Measurements from ENCODE around the gene R3HDM2. TPM values are rescaled to one million over a fixed set of nuclear protein-coding genes. Genes with fewer than 3 reads are reported as not detected.
"Not testable (repeated sequence)": the region's sequence is repeated elsewhere in the genome, so short reads cannot be mapped to it uniquely, and the experiment has no call there.

Gene R3HDM2
- total RNA-seq, 4 donors from 2014 or later: 30.3 to 41.5 (median 35.1) TPM

GRCh38 chr12:57450057-57450456 lies 19.2 kb upstream of the R3HDM2 start:
- H3K27ac ChIP-seq (replicated peaks in 1 of 4): no peak overlapping the region
- peaks cover 0 to 7% (median 0%) of the 10 kb centered on the region in 4 donors for H3K27me3 ChIP-seq
- no peaks in the 10 kb centered on the region for H3K9me3 ChIP-seq
- H3K4me1 ChIP-seq: peaks cover 12 to 18% (median 15%) of the 10 kb centered on the region in 4 donors
- DNase-seq (ENCODE audit: extremely low spot score): no peak
- TF ChIP-seq, protein P1, sequence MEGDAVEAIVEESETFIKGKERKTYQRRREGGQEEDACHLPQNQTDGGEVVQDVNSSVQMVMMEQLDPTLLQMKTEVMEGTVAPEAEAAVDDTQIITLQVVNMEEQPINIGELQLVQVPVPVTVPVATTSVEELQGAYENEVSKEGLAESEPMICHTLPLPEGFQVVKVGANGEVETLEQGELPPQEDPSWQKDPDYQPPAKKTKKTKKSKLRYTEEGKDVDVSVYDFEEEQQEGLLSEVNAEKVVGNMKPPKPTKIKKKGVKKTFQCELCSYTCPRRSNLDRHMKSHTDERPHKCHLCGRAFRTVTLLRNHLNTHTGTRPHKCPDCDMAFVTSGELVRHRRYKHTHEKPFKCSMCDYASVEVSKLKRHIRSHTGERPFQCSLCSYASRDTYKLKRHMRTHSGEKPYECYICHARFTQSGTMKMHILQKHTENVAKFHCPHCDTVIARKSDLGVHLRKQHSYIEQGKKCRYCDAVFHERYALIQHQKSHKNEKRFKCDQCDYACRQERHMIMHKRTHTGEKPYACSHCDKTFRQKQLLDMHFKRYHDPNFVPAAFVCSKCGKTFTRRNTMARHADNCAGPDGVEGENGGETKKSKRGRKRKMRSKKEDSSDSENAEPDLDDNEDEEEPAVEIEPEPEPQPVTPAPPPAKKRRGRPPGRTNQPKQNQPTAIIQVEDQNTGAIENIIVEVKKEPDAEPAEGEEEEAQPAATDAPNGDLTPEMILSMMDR (IDR thresholded peaks at IDR 0.05): no peak
- TF ChIP-seq POLR2AphosphoS5 (IDR thresholded peaks at IDR 0.05) (no peak), POLR2A (IDR thresholded peaks at IDR 0.05; ENCODE audit: low read depth) (no peak), EP300 (IDR thresholded peaks at IDR 0.05) (no peak)
- intact Hi-C loops (cut with DNase I): loop anchor here (2.0 kb wide), 1 partner anchor 139 kb away; no protein-coding TSS in a partner anchor
- no peaks in the 10 kb centered on the region for H3K36me3 ChIP-seq
- no peak overlapping the region for H3K4me3 ChIP-seq
- 100% methylated on average over 3 of the region's 3 CpGs for WGBS

- Histone ChIP-seq H3K36me3 (no peaks in the 10 kb centered on the region), H3K27ac (replicated peaks in 1 of 4) (no peak overlapping the region), H3K27me3 (peaks cover 0 to under 1% (median 0%) of the 10 kb centered on the region in 4 donors), H3K4me3 (no peak overlapping the region), H3K9me3 (no peaks in the 10 kb centered on the region), H3K4me1 (peaks cover 12 to 18% (median 15%) of the 10 kb centered on the region in 4 donors)
- DNase-seq (ENCODE audit: extremely low spot score): no peak
- intact Hi-C loops (cut with DNase I): no loop called here
- WGBS: 100% methylated on average over 4 of the region's 7 CpGs
- TF ChIP-seq POLR2AphosphoS5 (IDR thresholded peaks at IDR 0.05): no peak
- TF ChIP-seq, protein P1 (IDR thresholded peaks at IDR 0.05): no peak
- no peak for TF ChIP-seq EP300 (IDR thresholded peaks at IDR 0.05)
- no peak for TF ChIP-seq POLR2A (IDR thresholded peaks at IDR 0.05; ENCODE audit: low read depth)
Measured at GRCh38 chr12:57449375-57449774, 18.5 kb upstream of the R3HDM2 start.

DNA sequence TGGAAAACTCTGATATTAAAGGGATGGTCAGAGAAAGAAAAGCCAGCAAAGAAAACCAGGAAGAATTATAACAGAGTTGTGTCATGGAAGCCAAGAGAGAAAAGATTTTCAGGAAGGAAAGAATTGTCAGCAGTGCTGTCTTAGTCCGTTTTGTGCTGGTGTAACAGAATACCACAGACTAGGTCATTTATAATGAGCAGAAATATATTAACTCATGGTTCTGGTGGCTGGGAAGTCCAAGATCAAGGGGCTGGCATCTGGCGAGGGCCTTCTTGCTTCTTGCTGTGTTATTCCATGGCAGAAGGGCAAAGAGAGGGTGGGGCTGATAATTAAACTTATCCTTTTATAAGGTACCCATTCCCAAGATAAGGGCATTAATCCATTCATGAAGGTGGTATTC lies 17.8 kb upstream of the R3HDM2 start:
- H3K9me3 ChIP-seq: no peaks in the 10 kb centered on the region
- no peak overlapping the region for H3K4me3 ChIP-seq
- no peak overlapping the region for H3K27ac ChIP-seq (replicated peaks in 1 of 4)
- H3K36me3 ChIP-seq: no peaks in the 10 kb centered on the region
- DNase-seq (ENCODE audit: extremely low spot score): no peak
- H3K27me3 ChIP-seq: no peaks in the 10 kb centered on the region
- peaks cover 12 to 18% (median 15%) of the 10 kb centered on the region in 4 donors for H3K4me1 ChIP-seq
- intact Hi-C loops (cut with DNase I): no loop called here
- TF ChIP-seq POLR2A (IDR thresholded peaks at IDR 0.05; ENCODE audit: low read depth) (no peak), POLR2AphosphoS5 (IDR thresholded peaks at IDR 0.05) (no peak), EP300 (IDR thresholded peaks at IDR 0.05) (no peak)
- TF ChIP-seq, protein P1 (IDR thresholded peaks at IDR 0.05): no peak
- 80% methylated on average over 2 of the region's 2 CpGs for WGBS

- no peaks in the 10 kb centered on the region for H3K36me3 ChIP-seq
- H3K4me3 ChIP-seq: no peak overlapping the region
- no peaks in the 10 kb centered on the region for H3K27me3 ChIP-seq
- 95% methylated on average over 6 of the region's 6 CpGs for WGBS
- TF ChIP-seq EP300 (IDR thresholded peaks at IDR 0.05): no peak
- no peak for TF ChIP-seq POLR2A (IDR thresholded peaks at IDR 0.05; ENCODE audit: low read depth)
- H3K4me1 ChIP-seq: peaks cover 0 to under 1% (median 0%) of the 10 kb centered on the region in 4 donors
- H3K9me3 ChIP-seq: no peaks in the 10 kb centered on the region
- no peak overlapping the region for H3K27ac ChIP-seq (replicated peaks in 1 of 4)
- intact Hi-C loops (cut with DNase I): no loop called here
- DNase-seq (ENCODE audit: extremely low spot score): no peak
Measured at GRCh38 chr12:57446292-57446960, 15.6 kb upstream of the R3HDM2 start.

GRCh38 chr12:57444744-57445143 lies 13.9 kb upstream of the R3HDM2 start:
- 80% methylated on average over 5 of the region's 5 CpGs for WGBS
- intact Hi-C loops (cut with DNase I): no loop called here
- Histone ChIP-seq H3K27ac (replicated peaks in 1 of 4) (no peak overlapping the region), H3K4me1 (no peaks in the 10 kb centered on the region), H3K36me3 (no peaks in the 10 kb centered on the region), H3K27me3 (no peaks in the 10 kb centered on the region), H3K9me3 (no peaks in the 10 kb centered on the region), H3K4me3 (no peak overlapping the region)
- DNase-seq (ENCODE audit: extremely low spot score): no peak
- TF ChIP-seq POLR2A (IDR thresholded peaks at IDR 0.05; ENCODE audit: low read depth) (no peak), POLR2AphosphoS5 (IDR thresholded peaks at IDR 0.05) (no peak), EP300 (IDR thresholded peaks at IDR 0.05) (no peak)
- TF ChIP-seq, protein P1 (IDR thresholded peaks at IDR 0.05): no peak

- H3K4me3 ChIP-seq; H3K27me3 ChIP-seq; H3K36me3 ChIP-seq; H3K4me1 ChIP-seq; intact Hi-C loops (cut with DNase I); H3K27ac ChIP-seq (replicated peaks in 1 of 4); H3K9me3 ChIP-seq; DNase-seq (ENCODE audit: extremely low spot score): not testable (repeated sequence)
- 88% methylated on average over 6 of the region's 6 CpGs for WGBS
Measured at GRCh38 chr12:57444337-57444736, 13.5 kb upstream of the R3HDM2 start.

Data from esophagus muscularis mucosa (tissue), 4 donors.